Measurements from ENCODE around the gene OR2AK2. TPM values are rescaled to one million over a fixed set of nuclear protein-coding genes. Genes with fewer than 3 reads are reported as not detected.

Gene OR2AK2
- total RNA-seq: not detected

DNA sequence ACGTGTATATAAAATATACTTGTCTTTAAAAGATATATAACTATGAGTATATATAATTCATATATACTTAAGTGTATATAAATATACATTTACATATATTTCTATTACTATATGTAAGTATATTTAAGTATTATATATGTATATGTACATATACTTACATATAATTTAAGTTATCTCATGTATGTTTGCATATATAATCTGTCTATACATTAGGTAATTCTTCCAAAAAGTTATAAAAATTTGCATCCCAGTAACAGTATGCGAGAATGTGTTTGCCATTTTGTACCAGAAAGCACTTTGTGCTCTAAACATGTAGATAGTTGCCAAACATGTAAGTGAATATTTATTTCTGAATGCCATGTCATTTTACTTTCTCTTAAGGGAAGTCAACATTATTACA, at the start of gene OR2AK2:
Gene OR2AK2 (plus strand): TSS at position 301 of the 400 bp plus-strand sequence. CDS start 144 bp downstream, outside the sequence.
- Histone ChIP-seq H3K36me3 (no peaks in the 10 kb centered on the region), H3K27me3 (no peaks in the 10 kb centered on the region), H3K27ac (no peak within 1 kb of the TSS), H3K4me1 (no peaks in the 10 kb centered on the region), H3K4me3 (no peak within 1 kb of the TSS), H3K9me3 (no peaks in the 10 kb centered on the region)
- no peak for TF ChIP-seq POLR2A (IDR thresholded peaks at IDR 0.05)
- TF ChIP-seq, protein P1, sequence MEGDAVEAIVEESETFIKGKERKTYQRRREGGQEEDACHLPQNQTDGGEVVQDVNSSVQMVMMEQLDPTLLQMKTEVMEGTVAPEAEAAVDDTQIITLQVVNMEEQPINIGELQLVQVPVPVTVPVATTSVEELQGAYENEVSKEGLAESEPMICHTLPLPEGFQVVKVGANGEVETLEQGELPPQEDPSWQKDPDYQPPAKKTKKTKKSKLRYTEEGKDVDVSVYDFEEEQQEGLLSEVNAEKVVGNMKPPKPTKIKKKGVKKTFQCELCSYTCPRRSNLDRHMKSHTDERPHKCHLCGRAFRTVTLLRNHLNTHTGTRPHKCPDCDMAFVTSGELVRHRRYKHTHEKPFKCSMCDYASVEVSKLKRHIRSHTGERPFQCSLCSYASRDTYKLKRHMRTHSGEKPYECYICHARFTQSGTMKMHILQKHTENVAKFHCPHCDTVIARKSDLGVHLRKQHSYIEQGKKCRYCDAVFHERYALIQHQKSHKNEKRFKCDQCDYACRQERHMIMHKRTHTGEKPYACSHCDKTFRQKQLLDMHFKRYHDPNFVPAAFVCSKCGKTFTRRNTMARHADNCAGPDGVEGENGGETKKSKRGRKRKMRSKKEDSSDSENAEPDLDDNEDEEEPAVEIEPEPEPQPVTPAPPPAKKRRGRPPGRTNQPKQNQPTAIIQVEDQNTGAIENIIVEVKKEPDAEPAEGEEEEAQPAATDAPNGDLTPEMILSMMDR (IDR thresholded peaks at IDR 0.05 in 4 of 5, conservative IDR thresholded peaks at IDR 0.05 in 1 of 5): no peak
- ATAC-seq (no peak), DNase-seq (no peak)
- intact Hi-C loops (cut with DNase I; ENCODE audit: low total_unique reads): no loop called here
- in situ Hi-C loops (cut with MboI; ENCODE audit: low sequenced_read_pairs in 4 of 4): no loop called here

GRCh38 chr1:247919952-247920351, 45.1 kb upstream of the OR2AK2 start, which contains the start of gene OR2T8:
TSS of gene OR2T8 (plus strand) at chr1:247920252. CDS start at chr1:247921018, 766 bp downstream.
- in situ Hi-C loops (cut with MboI; ENCODE audit: low sequenced_read_pairs in 4 of 4): no loop called here
- no peak within 1 kb of the TSS for H3K4me3 ChIP-seq
- no peak within 1 kb of the TSS for H3K27ac ChIP-seq
- intact Hi-C loops (cut with DNase I; ENCODE audit: low total_unique reads): no loop called here
- ATAC-seq: no peak
- DNase-seq: no peak
- no peaks in the 10 kb centered on the region for H3K27me3 ChIP-seq
- TF ChIP-seq POLR2A (IDR thresholded peaks at IDR 0.05): no peak
- TF ChIP-seq, protein P1 (IDR thresholded peaks at IDR 0.05 in 4 of 5, conservative IDR thresholded peaks at IDR 0.05 in 1 of 5): no peak
- no peaks in the 10 kb centered on the region for H3K9me3 ChIP-seq
- H3K36me3 ChIP-seq: no peaks in the 10 kb centered on the region
- H3K4me1 ChIP-seq: no peaks in the 10 kb centered on the region

- Histone ChIP-seq H3K4me1 (no peaks in the 10 kb centered on the region), H3K27ac (no peak overlapping the region), H3K27me3 (no peaks in the 10 kb centered on the region), H3K36me3 (no peaks in the 10 kb centered on the region), H3K4me3 (no peak overlapping the region), H3K9me3 (no peaks in the 10 kb centered on the region)
- intact Hi-C loops (cut with DNase I; ENCODE audit: low total_unique reads): no loop called here
- in situ Hi-C loops (cut with MboI; ENCODE audit: low sequenced_read_pairs in 4 of 4): no loop called here
- no peak for ATAC-seq
- TF ChIP-seq, protein P1 (IDR thresholded peaks at IDR 0.05 in 4 of 5, conservative IDR thresholded peaks at IDR 0.05 in 1 of 5): no peak
- no peak for TF ChIP-seq POLR2A (IDR thresholded peaks at IDR 0.05)
- no peak for DNase-seq
These were observed 41.1 kb upstream of the OR2AK2 start for GRCh38 chr1:247923941-247924340.

DNA sequence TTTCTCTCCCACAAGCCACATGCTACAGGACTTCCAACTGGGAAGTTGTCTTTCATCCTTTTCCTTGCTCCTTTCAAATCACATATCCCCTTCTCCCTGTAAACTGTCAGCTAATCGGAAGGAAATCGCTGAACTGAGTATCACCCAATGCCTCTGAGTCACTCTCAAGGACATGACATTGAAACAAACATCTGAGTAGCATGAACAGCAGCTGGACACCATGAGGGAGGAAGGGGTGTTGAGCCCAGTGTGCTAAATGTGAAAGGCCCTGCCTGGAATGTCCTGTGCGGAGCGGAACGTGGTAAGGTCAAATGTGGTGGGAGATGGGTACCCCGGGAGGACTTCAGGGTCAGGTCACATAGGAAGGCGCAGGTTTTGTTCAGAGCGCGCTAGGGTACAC, 40.2 kb upstream of the OR2AK2 start, which contains the start of gene OR2AJ1:
Gene OR2AJ1 (plus strand): TSS at position 22 of the 400 bp plus-strand sequence. CDS start 8,880 bp downstream, outside the sequence.
- Histone ChIP-seq H3K27me3 (no peaks in the 10 kb centered on the region), H3K9me3 (no peaks in the 10 kb centered on the region), H3K27ac (no peak within 1 kb of the TSS), H3K36me3 (no peaks in the 10 kb centered on the region), H3K4me3 (no peak within 1 kb of the TSS), H3K4me1 (no peaks in the 10 kb centered on the region)
- DNase-seq: no peak
- no peak for ATAC-seq
- intact Hi-C loops (cut with DNase I; ENCODE audit: low total_unique reads): no loop called here
- in situ Hi-C loops (cut with MboI; ENCODE audit: low sequenced_read_pairs in 4 of 4): no loop called here
- TF ChIP-seq, protein P1 (IDR thresholded peaks at IDR 0.05 in 4 of 5, conservative IDR thresholded peaks at IDR 0.05 in 1 of 5): no peak
- no peak for TF ChIP-seq POLR2A (IDR thresholded peaks at IDR 0.05)

DNA sequence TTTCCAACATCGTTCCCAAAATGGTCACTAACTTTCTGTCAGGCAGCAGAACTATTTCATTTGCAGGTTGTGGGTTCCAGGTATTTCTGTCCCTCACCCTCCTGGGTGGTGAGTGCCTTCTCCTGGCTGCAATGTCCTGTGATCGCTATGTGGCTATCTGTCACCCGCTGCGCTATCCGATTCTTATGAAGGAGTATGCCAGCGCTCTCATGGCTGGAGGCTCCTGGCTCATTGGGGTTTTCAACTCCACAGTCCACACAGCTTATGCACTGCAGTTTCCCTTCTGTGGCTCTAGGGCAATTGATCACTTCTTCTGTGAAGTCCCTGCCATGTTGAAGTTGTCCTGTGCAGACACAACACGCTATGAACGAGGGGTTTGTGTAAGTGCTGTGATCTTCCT, 31.0 kb upstream of the OR2AK2 start:
- in situ Hi-C loops (cut with MboI; ENCODE audit: low sequenced_read_pairs in 4 of 4): no loop called here
- no peak overlapping the region for H3K27ac ChIP-seq
- no peak for ATAC-seq
- H3K4me1 ChIP-seq: no peaks in the 10 kb centered on the region
- DNase-seq: no peak
- H3K27me3 ChIP-seq: no peaks in the 10 kb centered on the region
- no peaks in the 10 kb centered on the region for H3K9me3 ChIP-seq
- TF ChIP-seq, protein P1 (IDR thresholded peaks at IDR 0.05 in 4 of 5, conservative IDR thresholded peaks at IDR 0.05 in 1 of 5): no peak
- no peak for TF ChIP-seq POLR2A (IDR thresholded peaks at IDR 0.05)
- no peaks in the 10 kb centered on the region for H3K36me3 ChIP-seq
- H3K4me3 ChIP-seq: no peak overlapping the region
- intact Hi-C loops (cut with DNase I; ENCODE audit: low total_unique reads): no loop called here
